Measurements from ENCODE around the gene CSNK2B.

Gene CSNK2B

DNA sequence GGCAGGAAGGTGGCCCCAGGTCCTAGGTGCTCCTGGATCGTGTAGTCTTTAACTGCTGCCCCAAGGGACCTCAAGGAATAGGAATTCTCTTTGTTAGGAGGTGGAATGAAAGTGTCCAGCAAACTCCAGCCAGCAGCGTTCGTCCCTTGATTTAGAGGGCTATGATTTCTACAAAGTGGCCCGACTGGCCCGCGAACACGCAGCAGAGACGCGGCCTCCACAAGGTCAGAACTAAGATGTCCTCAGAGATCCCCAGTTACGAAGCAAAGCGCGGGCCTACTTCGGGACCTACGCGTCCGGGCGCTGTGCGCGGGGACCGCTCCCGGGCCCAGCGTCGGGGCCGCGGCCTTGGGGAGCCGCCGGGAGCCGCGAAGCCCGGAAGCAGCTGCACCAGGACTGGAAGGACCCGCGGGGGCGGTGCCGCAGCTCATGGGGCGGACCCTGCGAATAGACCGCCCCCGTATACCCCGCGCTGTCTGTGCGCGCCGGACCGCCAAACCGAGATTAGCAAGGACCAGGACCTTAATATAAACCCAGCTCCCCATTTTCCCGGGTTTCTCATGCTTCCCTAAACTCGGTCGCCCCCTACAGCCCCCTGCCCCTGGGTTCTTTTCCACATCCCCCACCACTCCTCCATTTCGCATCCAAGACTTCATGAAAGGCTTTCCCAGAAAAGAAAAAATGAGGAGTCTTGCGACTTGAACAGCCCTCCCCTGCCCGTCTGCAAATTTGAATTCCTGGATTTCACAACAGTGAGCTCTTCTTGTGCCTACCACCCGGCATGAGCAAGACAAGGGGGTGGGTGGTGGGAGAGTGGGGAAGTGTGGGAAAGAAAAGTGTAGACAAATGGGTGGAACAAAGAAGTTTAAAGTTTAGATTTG, 5.3 kb upstream of the CSNK2B start, which contains the start of gene C6orf47:
Gene C6orf47, minus strand, starts transcription at position 398 of the 881 bp plus-strand sequence. CDS start 831 bp downstream, outside the sequence.
- DNase-seq (ENCODE audit: low spot score) = peak; percentile 80

- no peak for DNase-seq (ENCODE audit: low spot score)
These were observed 4.4 kb upstream of the CSNK2B start for GRCh38 chr6:31661262-31662123.

- no peak for DNase-seq (ENCODE audit: low spot score)
These were observed 3.7 kb upstream of the CSNK2B start for GRCh38 chr6:31662124-31662723.

GRCh38 chr6:31663126-31663960, 2.5 kb upstream of the CSNK2B start:
- no peak for DNase-seq (ENCODE audit: low spot score)

DNA sequence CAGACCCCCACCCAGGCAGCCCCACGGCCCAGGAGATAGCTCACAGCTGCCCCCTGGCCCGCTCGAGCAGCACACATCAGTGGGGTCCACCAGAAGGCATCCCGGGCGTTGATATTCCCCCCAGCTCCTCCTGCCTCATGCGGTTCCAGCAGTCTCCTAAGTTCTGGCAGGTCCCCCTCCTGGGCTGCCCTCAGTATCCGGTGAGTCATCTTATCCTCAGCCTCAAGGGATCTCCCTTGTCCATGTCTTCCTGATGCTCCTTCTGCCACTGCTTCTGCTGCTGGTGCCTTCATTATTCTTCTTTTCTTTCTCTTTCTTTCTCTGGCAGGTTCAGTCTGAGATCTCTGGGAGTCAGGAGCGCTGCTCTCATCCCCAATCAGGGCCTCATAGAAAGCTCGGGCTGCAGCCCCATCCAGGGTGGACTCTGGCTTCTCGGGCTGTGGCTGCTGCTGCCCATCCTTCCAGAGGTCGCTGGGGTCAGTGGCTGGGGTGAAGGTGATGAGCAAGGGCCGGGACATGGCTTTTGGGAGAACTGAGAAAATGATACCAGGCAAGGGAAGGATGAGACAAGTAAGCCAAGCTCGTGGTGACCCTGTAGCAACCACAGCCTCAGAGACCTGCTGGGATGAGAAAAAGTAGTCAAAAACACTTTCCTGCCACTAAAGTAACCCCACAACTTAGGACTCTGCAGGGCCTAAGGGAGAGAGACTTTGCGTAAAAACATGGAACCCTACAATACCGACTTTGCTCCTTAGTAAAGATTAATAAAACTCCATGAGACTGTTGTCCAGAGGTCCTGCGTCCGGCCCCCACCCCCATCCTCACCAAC, 1.7 kb upstream of the CSNK2B start:
- DNase-seq (ENCODE audit: low spot score) = no peak

DNA sequence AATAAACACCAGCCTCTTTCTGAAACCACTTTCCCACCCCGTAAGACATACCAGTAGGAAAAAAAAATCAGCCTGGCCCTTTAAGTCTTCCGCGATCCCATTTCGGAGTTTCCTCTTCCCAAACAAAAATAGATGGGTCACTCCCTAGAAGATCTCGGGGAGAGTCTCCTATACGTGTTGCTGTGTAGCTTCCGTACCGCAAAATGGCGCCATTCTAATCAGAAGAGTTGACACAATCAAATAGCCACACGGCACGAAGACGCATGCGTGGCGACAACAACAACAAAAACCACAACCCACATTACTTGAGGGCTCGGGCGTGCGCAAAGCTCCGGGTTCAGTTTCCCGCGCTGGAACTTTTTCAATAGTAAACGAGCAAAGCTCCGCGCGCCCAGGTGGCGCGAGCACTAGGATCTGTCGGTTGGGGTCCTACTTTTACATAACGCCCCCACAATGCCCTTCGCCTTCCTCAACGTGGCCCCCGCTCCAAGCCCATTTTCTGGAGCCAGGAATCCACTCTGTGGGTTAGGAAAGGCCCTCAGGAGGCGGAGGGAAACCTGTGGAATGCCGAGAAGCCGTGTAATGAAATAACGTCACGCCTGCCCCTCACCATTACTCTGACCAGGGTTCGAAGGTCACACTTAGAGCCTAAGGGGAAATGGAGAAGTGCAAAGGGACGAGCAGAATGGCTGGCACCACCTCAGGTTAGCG, 935 bp upstream of the CSNK2B start, which contains the start of gene GPANK1:
Gene GPANK1, minus strand, starts transcription at position 208 of the 711 bp plus-strand sequence. CDS start 519 bp downstream, outside the sequence.
- DNase-seq (ENCODE audit: low spot score) = peak; percentile 51

DNA sequence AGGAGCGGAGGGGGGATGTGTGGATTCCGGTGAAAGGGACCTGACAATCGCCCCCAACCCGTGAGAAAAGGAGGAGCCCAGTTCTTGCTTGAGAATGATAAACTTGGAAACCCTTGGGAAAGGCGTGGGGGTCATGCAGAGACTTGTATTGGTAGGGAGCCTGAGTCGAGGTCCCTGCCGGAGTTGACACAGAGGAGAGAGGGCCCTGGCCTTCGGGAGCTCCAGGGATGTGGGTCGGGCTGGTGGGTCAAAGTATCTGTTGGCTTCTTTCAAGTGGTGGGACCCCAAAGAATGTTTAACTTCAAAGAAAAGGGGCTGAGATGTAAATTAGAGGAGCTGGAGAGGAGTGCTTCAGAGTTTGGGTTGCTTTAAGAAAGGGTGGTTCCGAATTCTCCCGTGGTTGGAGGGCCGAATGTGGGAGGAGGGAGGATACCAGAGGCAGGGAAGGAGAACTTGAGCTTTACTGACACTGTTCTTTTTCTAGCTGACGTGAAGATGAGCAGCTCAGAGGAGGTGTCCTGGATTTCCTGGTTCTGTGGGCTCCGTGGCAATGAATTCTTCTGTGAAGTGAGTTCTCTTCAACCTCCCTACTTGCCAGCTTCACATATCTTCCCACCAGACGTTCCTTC, 571 bp downstream of the CSNK2B start:
- DNase-seq (ENCODE audit: low spot score) = no peak

DNA sequence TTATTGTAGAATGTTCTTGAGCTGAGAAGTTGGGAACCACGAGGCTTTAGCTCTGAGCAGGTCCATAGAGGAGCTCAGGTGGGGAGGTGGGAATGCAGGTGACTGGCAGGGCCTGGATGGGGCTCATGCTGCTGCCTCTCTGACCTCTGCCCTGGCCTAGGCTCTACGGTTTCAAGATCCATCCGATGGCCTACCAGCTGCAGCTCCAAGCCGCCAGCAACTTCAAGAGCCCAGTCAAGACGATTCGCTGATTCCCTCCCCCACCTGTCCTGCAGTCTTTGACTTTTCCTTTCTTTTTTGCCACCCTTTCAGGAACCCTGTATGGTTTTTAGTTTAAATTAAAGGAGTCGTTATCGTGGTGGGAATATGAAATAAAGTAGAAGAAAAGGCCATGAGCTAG, 3.8 kb downstream of the CSNK2B start, which contains the start of gene LY6G5B:
Gene LY6G5B, plus strand, starts transcription at position 301 of the 400 bp plus-strand sequence. CDS start 975 bp downstream, outside the sequence.
- no peak for DNase-seq (ENCODE audit: low spot score)

- no peak for DNase-seq (ENCODE audit: low spot score)
These were observed 10.5 kb downstream of the CSNK2B start for GRCh38 chr6:31676322-31676903.

GRCh38 chr6:31676904-31677303, 11.0 kb downstream of the CSNK2B start:
- no peak for DNase-seq (ENCODE audit: low spot score)

GRCh38 chr6:31677955-31678354, 12.1 kb downstream of the CSNK2B start:
- DNase-seq (ENCODE audit: low spot score) = no peak

- DNase-seq (ENCODE audit: low spot score) = peak; percentile 73
These were observed 14.6 kb downstream of the CSNK2B start, which contains the start of gene LY6G5C for GRCh38 chr6:31680226-31681134. Gene LY6G5C, minus strand, starts transcription at chr6:31681067. Its CDS starts 694 bp downstream, at chr6:31680373.

DNA sequence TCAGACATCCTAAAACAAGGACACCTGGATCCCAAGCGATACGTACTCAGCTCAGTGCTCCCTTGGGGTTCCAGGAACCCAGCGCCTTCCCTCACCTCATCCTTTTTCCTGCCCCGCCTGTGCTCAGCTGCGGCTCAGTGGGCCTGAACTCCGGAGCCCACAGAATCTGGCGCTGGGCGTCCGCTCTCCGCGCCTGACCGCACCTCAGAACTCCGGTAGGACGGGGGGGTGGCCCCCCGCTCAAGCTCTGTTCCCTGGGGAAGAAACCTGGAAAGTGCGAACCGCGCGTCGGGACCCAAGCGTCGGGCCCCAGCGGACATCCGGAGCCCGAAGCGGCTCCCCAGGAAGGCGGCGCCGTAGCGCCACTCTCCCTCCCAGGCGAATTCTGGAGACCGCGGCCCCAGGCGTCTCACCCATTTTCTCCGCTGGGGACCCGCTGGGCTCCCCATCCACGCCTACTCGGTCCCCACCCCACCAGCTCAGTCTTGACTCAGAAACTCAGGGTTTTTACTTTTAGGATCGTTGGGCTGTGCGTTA, 15.3 kb downstream of the CSNK2B start:
- DNase-seq (ENCODE audit: low spot score) = no peak

- DNase-seq (ENCODE audit: low spot score) = no peak
These were observed 17.7 kb downstream of the CSNK2B start for GRCh38 chr6:31683591-31683990.

DNA sequence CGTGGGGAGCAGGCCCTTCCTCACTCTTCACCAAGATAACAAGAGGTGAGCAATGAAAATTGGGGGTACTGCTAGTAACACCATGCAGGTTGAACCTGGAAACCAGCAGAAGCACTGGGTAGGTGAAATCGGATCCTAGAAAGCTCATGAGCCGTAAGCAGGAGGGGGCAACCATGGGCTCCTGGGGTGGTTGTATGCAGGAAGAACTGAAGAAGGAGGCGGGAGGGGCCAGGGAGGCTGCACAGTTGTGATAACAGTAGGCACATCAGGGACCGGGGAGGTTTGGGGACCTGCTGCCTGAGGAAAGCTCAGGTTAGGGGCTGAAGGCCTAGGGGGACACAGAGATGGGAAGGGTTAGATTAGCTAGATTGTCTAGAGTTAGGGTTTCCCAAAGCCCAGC, 20.6 kb downstream of the CSNK2B start:
- no peak for DNase-seq (ENCODE audit: low spot score)

DNA sequence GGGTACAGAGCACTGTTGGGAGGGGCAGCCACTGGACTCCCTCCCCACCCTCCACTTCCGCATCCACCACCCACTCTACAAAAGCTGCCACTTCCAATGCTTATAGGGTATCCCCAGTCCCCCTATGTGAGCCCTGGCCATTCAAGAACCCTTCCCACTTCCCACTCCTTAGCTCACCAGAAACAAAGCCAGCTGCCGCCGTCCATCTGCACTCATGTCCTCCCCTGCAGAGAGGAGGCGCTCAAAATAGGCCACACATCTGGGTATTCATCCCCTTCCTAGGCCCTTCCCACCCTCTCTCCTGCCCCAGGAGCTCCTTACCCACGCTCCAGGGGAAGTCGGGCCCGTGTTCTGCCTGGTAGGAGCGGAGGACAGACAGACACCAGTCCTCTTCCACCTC, 21.4 kb downstream of the CSNK2B start:
- DNase-seq (ENCODE audit: low spot score) = no peak

Data from HuH-7 (cell line).